Stromal cell of bone marrow (primary cell): ENCODE measurements around the gene CNBD2.
"Not testable (repeated sequence)": the region's sequence is repeated elsewhere in the genome, so short reads cannot be mapped to it uniquely, and the experiment has no call there.

Source experiments
- DNase-seq: peaks from one replicate; pipeline ENCODE4 v3.0.0-alpha.2; 2012; ENCODE audit warnings: low read depth

CNBD2 gene

DNA sequence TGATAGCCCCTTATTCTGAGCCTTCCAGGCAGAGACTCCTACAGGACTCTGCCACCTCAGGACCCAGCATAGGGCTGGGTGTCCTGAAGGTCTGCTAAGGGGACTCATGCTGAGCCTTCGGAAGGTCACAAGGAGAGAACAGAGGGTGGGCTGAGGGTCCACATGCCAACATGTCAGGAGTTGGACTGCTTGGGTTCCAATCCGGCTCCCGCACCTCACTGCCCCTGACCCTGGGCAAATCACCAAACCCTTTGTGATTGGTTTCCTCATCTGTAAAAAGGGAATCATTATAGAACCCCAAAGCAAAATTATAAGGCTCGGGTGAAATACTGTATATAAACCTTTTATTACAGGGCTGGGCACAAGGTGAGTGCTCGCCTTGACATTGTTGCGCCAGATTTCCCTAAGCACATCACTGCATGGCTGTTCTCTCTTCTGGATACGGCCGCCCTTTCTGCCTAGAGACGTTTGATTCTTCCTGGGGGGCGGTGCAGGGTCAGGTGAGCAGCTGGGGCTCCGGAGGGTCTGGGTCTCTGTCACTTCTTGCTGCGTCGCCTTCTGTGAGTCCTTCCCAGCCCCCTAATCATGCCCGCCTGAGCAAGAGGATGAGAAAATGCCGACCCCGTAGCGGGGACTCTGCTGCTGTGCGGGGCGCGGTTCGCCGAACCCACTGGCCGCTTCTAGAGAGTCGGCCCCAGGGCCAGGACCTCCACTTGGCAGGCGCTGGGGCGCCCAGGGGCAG, 95.7 kb downstream of the CNBD2 start:
- no peak for DNase-seq

DNA sequence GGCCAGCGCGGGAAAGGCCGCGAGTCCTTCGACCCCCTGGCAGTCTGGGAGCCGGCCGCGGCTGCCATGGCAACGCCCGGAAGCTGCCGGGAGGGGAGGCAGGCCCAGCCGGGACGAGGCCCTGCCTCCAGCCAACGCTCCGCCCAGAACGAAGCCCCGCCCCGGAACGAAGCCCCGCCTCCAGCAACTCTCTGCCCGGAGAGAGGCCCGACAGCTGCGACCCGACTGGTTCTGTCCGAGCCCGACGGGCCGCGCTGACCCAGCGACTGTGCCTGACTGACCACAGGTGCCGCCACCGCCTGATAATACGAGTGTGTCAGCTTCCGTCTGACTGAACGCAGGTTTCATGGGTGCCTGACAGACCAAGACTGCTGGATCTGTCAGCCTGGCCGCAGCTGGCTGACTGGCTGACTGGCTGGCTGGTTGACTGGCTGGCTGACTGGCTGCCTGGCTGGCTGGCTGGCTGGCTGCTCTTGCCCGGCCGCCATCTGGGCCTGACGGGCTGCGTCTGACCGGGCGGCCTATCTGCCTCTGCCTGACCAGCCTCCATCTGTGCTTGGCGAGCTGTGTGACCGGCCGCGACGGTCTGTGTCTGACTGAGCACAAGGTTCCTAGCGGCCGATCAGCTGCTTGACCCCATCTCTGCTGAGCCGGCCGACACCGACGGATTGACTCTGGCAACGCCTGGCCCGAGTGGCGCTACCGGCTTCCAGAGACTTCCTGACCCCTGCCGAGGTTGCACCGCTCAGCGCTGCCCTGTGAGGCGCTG, 96.5 kb downstream of the CNBD2 start:
- peak; percentile 80 for DNase-seq

DNA sequence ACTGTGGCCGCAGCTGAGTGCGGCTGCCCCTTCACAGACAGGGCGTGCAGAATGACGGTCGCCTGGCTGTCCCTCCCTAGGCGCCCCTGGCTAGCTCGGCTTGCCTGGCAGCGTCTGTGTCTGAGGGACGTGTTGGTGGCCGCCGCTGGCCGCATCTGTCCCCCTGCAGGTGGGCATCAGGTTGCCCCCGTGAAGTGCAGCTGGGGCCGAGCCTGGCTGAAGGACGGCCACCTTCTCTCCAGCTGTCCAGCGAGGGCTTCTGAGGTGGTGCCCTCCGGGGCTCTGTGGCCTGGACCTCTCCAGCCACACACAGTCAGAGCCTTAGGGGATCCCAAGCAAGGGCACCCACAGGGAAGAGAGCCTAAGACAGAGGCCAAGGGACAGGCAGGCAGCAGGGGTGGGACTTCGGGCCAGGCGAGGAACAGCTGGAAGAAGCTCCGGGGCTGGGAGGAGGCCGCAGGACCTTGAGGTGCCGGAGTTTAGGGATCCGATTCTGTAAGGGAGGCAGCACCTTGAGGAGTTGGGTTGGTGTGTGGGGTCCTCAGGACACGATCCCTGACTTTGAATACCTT, 97.1 kb downstream of the CNBD2 start:
- DNase-seq, result no peak

DNA sequence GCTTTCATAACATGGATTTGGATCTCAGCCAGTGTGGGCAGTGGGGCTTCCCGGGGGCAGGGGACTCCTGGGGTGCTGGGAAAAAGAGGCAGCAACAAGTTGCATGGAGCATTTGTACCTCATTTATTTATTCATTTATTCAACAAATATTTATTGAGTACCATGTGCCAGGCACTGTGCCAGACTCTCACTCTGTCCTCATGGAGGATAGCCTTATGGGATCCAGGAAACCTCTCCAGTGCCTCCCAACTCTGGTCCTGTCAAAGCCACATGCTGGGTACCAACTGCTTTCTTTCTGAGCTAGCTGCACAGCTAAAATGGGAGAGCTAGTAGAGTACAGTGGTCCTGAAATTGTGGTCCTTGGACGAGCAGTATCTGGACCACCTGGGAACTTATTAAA, 98.4 kb downstream of the CNBD2 start:
- DNase-seq, result no peak

DNA sequence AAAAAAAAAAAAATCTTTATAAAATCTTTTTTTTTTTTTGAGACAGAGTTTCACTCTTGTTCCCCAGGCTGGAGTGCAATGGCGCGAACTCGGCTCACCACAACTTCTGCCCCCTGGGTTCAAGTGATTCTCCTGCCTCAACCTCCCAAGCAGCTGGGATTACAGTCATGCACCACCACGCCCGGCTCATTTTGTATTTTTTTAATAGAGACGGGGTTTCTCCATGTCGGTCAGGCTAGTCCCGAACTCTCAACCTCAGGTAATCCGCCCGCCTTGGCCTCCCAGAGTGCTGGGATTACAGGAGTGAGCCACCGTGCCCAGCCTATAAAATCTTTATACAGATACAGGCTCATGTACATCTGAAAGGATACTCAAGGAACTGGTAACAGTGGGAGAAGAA, 100.1 kb downstream of the CNBD2 start:
- DNase-seq, result not testable (repeated sequence)

DNA sequence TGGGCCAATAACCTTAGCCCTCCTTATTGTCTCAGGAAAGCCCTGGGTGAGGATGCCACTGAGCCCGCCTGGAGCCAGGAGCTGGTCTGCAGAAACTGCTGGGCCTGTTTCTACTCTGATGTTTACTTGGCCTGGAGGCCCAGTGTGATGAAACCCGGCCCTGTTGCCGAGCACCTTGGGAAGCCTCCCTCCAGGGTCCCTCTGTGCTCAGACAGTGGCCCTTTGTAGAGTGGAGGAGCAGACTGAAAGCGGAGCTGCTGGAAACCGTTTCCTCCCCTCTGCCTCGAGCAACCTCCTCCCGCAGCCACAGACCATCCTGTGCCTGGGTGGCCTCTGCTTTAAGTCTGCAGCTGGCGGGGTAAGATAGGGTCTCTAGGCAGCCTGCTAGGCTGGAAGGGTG, 102.1 kb downstream of the CNBD2 start:
- DNase-seq, result no peak

DNA sequence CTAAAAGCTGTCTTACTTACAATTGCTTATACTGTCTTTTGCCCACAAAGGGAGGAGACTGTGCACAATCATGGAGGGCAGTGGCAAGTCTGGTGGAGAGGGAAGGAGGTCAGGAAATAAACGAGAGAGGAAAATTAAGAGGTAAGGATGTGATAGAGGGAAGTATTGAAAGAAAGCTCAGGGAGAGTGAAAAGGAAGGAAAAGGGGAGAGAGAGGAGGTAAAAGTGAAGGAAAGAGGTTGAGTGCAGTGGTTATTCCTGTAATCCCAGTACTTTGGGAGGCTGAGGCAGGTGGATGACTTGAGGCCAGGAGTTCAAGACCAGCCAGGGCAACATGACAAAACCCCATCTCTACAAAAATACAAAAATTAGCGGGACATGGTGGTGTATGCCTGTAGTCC, 103.5 kb downstream of the CNBD2 start:
- DNase-seq, result no peak

DNA sequence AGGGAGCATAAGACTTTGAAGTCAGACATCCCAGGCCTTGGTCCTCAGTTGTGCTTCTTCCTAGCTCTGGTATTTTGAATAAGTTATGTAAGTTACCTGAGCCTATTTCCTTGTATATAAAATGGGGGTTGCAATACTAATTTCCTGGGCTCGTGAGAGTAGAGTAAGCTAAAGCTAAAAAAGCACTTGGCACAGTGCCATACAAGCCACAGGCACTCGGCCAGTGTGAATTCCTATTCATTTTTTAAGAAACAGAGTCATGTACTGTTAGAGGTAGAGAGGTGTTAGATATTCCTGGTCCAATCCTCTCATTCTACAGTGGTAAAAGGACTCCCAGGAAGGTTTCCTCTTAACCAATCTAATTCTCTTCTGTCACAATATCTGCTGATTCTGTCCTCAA, 106.6 kb downstream of the CNBD2 start:
- DNase-seq, result no peak

DNA sequence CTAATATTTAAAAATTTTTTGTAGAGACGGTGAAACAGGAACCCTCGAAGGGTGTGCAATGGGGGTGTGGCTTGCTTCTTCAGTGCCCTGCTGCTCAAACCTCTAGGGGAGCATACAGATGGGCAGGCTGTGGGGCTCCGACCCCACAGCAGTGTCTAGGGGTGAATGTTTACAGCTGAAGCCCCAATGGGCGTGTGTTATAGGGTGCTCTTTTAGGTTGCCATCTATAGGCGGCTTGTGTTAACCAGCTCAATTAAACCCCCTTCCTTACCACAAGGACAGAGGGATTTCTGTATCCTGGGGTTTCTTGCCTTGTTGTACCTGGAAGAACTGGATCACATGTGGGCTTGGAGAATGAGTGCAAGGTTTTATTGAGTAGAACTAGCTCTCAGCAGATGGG, 109.4 kb downstream of the CNBD2 start:
- not testable (repeated sequence) for DNase-seq

DNA sequence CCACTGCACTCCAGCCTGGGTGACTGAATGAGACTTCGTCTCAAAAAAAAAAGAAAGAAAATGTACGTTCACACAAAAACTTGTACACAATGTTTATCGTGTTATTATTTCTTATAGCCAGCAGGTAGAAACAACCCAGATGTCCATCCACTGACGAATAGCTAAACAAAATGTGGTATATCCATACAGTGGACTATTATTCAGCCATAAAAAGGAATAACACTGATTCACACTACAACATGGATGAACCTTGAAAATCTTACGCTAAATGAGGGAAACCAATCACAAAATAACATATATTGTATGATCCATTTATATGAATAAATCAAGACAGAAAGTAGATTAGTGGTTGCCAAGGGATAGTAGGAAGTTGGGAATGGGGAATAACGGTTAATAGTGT, 111.1 kb downstream of the CNBD2 start:
- no peak for DNase-seq

DNA sequence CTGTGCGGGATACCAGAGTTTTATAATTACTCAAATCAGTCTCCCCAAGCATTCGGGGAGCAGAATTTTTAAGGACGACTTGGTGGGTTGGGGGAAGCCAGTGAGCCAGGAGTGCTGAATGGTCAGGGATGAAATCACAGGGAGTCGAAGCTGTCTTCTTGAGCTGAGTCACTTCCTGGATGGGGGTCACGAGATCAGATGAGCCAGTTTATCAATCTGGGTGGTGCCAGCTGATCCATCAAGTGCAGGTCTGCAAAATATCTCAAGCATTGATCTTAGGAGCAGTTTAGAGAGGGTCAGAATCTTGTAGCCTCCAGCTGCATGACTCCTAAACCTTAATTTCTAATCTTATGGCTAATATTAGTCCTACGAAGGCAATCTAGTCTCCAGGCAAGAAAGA, 111.6 kb downstream of the CNBD2 start:
- DNase-seq, result not testable (repeated sequence)
